ENCODE results near the gene TIMM44. TPM values are rescaled to one million over a fixed set of nuclear protein-coding genes. Genes with fewer than 3 reads are reported as not detected.
A peak's percentile ranks its signal among the peaks of the same experiment; 100 is the strongest.

Gene TIMM44
- total and polyA plus RNA-seq, 10 of the 15 experiments (the other 5 are each of a cell fraction or from before 2014, with no cell fraction given), result 6.6 to 90.7 (median 57.6) TPM

DNA sequence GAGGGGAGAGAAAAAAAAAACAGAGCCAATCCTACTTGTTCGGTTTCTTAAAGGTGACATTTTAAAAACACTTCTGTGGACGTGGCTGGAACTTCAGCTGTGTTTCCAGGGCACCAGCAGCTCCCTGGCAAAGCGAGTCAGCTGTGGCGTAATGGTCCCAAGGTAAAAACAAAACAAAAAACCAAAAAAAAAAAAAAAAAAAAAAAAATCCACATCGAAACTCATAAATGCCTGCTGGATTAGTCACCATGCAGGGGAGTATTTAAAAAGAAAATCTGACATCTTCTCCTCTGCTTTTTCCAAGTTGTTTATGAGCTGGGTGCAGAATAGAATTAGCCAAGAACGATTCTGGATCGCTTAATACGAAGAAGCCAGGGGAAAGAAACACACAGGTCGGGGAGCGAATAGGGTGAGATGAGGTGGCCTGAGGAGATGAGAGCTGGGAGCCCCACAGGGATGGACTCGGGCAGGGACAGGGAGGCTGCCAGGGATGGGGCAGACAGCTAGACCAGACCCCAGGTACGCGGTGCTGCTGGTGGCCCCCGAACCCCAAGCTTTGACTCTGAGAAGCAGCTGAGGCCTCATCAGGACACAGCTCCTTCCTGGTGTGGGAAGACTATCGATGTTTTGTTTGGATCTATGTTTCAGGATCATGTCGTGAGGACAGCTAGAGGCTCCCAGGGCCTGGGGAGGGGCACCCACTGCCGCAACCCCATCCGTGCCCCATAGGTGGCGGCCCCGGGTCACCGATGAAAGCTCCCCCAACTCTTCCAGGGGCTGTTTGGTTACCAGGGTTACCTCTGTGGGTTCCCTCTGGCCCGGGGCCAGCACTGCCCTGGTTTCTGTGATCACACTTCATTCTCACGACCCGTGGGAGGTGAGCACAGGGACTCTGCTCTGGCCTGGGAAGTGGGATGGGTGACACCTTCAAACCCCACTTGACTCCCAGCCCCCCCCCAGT lies 14.4 kb downstream of the TIMM44 start (continued):
- TF ChIP-seq SMC3 (IDR thresholded peaks at IDR 0.05; ENCODE audit: borderline replicate concordance, low read length) (peak; percentile 17; the same call in 1 of the 2 replicates), ZNF622 (IDR thresholded peaks at IDR 0.05) (no peak), LARP7 (IDR thresholded peaks at IDR 0.05) (0 out of 2 replicates have a peak, but pooled peaks have one; percentile 36), PAX5 (IDR thresholded peaks at IDR 0.05; ENCODE audit: borderline replicate concordance, low read depth, low read length) (no peak), IKZF2 (IDR thresholded peaks at IDR 0.05) (peak; percentile 20 to 42; a peak in 2 of 4 replicates), CBX3 (IDR thresholded peaks at IDR 0.05; ENCODE audit: borderline replicate concordance, low read depth) (no peak), SREBF2 (IDR thresholded peaks at IDR 0.05; ENCODE audit: low read length) (no peak), TBL1XR1 (IDR thresholded peaks at IDR 0.05; ENCODE audit: low read depth, low read length) (no peak), ESRRA (IDR thresholded peaks at IDR 0.05; ENCODE audit: low read length) (no peak), TARDBP (IDR thresholded peaks at IDR 0.05; ENCODE audit: borderline replicate concordance) (no peak), SMAD5 (IDR thresholded peaks at IDR 0.05; ENCODE audit: low read depth) (no peak), NFXL1 (IDR thresholded peaks at IDR 0.05; ENCODE audit: borderline replicate concordance) (no peak), YBX1 (IDR thresholded peaks at IDR 0.05) (no peak), CREB1 (IDR thresholded peaks at IDR 0.05; ENCODE audit: low read depth) (no peak), RUNX3 (IDR thresholded peaks at IDR 0.05; ENCODE audit: low read length) (peak; percentile 28; the same call in 1 of the 2 replicates), BMI1 (IDR thresholded peaks at IDR 0.05; ENCODE audit: borderline replicate concordance) (peak; percentile 61; the same call in 1 of the 2 replicates), SMARCA5 (IDR thresholded peaks at IDR 0.05) (no peak), JUND (IDR thresholded peaks at IDR 0.05; ENCODE audit: low read depth, low read length) (no peak), ZZZ3 (IDR thresholded peaks at IDR 0.05; ENCODE audit: control insufficient read depth, insufficient read length, low read depth) (no peak), RB1 (IDR thresholded peaks at IDR 0.05; ENCODE audit: borderline replicate concordance) (no peak), POLR2A (IDR thresholded peaks at IDR 0.05; ENCODE audit: low read depth, low read length) (no peak), ZNF207 (IDR thresholded peaks at IDR 0.05; ENCODE audit: borderline replicate concordance) (no peak), BHLHE40 (IDR thresholded peaks at IDR 0.05; ENCODE audit: borderline replicate concordance in 1 of 2, low read depth in 2 of 2, low read length in 1 of 2) (peak; percentile 25 to 50; a peak in 1 of 4 replicates), YY1 (IDR thresholded peaks at IDR 0.05; ENCODE audit: low read depth, low read length) (no peak; the same call in 1 of the 2 replicates), EP300 (IDR thresholded peaks at IDR 0.05; ENCODE audit: borderline replicate concordance in 1 of 2, control insufficient read depth in 1 of 2, low read depth in 2 of 2, low read length in 2 of 2) (no peak)
- TF ChIP-seq, protein P1, sequence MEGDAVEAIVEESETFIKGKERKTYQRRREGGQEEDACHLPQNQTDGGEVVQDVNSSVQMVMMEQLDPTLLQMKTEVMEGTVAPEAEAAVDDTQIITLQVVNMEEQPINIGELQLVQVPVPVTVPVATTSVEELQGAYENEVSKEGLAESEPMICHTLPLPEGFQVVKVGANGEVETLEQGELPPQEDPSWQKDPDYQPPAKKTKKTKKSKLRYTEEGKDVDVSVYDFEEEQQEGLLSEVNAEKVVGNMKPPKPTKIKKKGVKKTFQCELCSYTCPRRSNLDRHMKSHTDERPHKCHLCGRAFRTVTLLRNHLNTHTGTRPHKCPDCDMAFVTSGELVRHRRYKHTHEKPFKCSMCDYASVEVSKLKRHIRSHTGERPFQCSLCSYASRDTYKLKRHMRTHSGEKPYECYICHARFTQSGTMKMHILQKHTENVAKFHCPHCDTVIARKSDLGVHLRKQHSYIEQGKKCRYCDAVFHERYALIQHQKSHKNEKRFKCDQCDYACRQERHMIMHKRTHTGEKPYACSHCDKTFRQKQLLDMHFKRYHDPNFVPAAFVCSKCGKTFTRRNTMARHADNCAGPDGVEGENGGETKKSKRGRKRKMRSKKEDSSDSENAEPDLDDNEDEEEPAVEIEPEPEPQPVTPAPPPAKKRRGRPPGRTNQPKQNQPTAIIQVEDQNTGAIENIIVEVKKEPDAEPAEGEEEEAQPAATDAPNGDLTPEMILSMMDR (IDR thresholded peaks at IDR 0.05 in 2 of 3, conservative IDR thresholded peaks at IDR 0.05 in 1 of 3; ENCODE audit: control insufficient read depth in 2 of 3, extremely low read depth in 1 of 3, insufficient read depth in 1 of 3, low read depth in 3 of 3, low read length in 3 of 3), result peak; percentile 51 to 70 (median 62)
- TF ChIP-seq, protein P2, sequence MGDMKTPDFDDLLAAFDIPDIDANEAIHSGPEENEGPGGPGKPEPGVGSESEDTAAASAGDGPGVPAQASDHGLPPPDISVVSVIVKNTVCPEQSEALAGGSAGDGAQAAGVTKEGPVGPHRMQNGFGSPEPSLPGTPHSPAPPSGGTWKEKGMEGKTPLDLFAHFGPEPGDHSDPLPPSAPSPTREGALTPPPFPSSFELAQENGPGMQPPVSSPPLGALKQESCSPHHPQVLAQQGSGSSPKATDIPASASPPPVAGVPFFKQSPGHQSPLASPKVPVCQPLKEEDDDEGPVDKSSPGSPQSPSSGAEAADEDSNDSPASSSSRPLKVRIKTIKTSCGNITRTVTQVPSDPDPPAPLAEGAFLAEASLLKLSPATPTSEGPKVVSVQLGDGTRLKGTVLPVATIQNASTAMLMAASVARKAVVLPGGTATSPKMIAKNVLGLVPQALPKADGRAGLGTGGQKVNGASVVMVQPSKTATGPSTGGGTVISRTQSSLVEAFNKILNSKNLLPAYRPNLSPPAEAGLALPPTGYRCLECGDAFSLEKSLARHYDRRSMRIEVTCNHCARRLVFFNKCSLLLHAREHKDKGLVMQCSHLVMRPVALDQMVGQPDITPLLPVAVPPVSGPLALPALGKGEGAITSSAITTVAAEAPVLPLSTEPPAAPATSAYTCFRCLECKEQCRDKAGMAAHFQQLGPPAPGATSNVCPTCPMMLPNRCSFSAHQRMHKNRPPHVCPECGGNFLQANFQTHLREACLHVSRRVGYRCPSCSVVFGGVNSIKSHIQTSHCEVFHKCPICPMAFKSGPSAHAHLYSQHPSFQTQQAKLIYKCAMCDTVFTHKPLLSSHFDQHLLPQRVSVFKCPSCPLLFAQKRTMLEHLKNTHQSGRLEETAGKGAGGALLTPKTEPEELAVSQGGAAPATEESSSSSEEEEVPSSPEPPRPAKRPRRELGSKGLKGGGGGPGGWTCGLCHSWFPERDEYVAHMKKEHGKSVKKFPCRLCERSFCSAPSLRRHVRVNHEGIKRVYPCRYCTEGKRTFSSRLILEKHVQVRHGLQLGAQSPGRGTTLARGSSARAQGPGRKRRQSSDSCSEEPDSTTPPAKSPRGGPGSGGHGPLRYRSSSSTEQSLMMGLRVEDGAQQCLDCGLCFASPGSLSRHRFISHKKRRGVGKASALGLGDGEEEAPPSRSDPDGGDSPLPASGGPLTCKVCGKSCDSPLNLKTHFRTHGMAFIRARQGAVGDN (IDR thresholded peaks at IDR 0.05), result no peak

All from GM12878 (cell line).